Glomerular endothelial cell (primary cell): ENCODE results near the gene ABCD3. TPM values are rescaled to one million over a fixed set of nuclear protein-coding genes. Genes with fewer than 3 reads are reported as not detected.

Experiments used
- total RNA-seq: library from RNA; depleted of rRNA; stranded (reverse); fragments of >200 nt; gene quantifications from 2 replicates; pipeline ENCODE4 v1.2.3, GENCODE V29; 2015

ABCD3 gene
- total RNA-seq, 1 donor from 2014 or later: 18.7 TPM

Other genes with a start within 250 kb of the ABCD3 start
- gene ARHGAP29, start 180.8 kb upstream of the ABCD3 start, total RNA-seq: 208 and 221 TPM in 2 replicates
- gene F3, start 123.4 kb downstream of the ABCD3 start, total RNA-seq: 35.4 and 48.8 TPM in 2 replicates